Mesothelial cell of epicardium (in vitro differentiated cells): Measurements from ENCODE around the gene PARM1. TPM values are rescaled to one million over a fixed set of nuclear protein-coding genes. Genes with fewer than 3 reads are reported as not detected.

Source experiments
- DNase-seq, 2 experiments: peaks; one replicate each; pipeline ENCODE4 v3.0.0; 2021; ENCODE audit warnings: low spot score in 2 of 2; ENCODE audit not compliant: unreplicated experiment in 2 of 2
- H3K27ac Mint-ChIP-seq: 2 replicates; pipeline ENCODE4 v1.8.0; 2021; ENCODE audit warnings: mixed read lengths
- H3K27me3 Mint-ChIP-seq: 2 replicates; pipeline ENCODE4 v1.8.0; 2021; ENCODE audit warnings: low read depth, mixed read lengths
- H3K36me3 Mint-ChIP-seq: 2 replicates; pipeline ENCODE4 v1.8.0; 2021; ENCODE audit warnings: mixed read lengths
- H3K4me1 Mint-ChIP-seq: 2 replicates; pipeline ENCODE4 v1.8.0; 2021; ENCODE audit warnings: mixed read lengths
- H3K4me3 Mint-ChIP-seq: 2 replicates; pipeline ENCODE4 v1.8.0; 2021; ENCODE audit warnings: mild to moderate bottlenecking, moderate library complexity, mixed read lengths
- H3K9me3 Mint-ChIP-seq: 2 replicates; pipeline ENCODE4 v1.8.0; 2021; ENCODE audit warnings: mixed read lengths
- CTCF ChIP-seq: fragments of 200-600 bp; sonication (generic); IDR thresholded peaks from one replicate; pipeline ENCODE4 v1.5.0; 2021; ENCODE audit warnings: antibody characterized with exemption; ENCODE audit not compliant: unreplicated experiment
- total RNA-seq: library from RNA; stranded (reverse); gene quantifications from 3 replicates; pipeline ENCODE4 v1.2.1, GENCODE V29; 2021

The PARM1 gene
- total RNA-seq, 1 donor from 2014 or later, result 12.6 TPM

GRCh38 chr4:75018811-75019479 is 86.0 kb downstream of the PARM1 start:
- H3K27ac Mint-ChIP-seq, result no peak overlapping the region
- peaks cover 4% of the 10 kb centered on the region for H3K9me3 Mint-ChIP-seq
- no peaks in the 10 kb centered on the region for H3K4me1 Mint-ChIP-seq
- no peak overlapping the region for H3K4me3 Mint-ChIP-seq
- H3K36me3 Mint-ChIP-seq, result no peaks in the 10 kb centered on the region
- TF ChIP-seq CTCF, result no peak
- H3K27me3 Mint-ChIP-seq, result no peaks in the 10 kb centered on the region
- DNase-seq, result no peak

- peaks cover 7% of the 10 kb centered on the region for H3K9me3 Mint-ChIP-seq
- no peak for TF ChIP-seq CTCF
- H3K4me1 Mint-ChIP-seq, result no peaks in the 10 kb centered on the region
- H3K36me3 Mint-ChIP-seq, result peaks cover 2% of the 10 kb centered on the region
- H3K27ac Mint-ChIP-seq, result no peak overlapping the region
- DNase-seq, result no peak
- H3K4me3 Mint-ChIP-seq, result no peak overlapping the region
- H3K27me3 Mint-ChIP-seq, result peaks cover 2% of the 10 kb centered on the region
Observed at GRCh38 chr4:75025431-75025830, 92.5 kb downstream of the PARM1 start.

GRCh38 chr4:75028196-75028854 is 95.4 kb downstream of the PARM1 start:
- Mint-ChIP-seq H3K4me3 (no peak overlapping the region), H3K9me3 (peaks cover 3% of the 10 kb centered on the region), H3K4me1 (no peaks in the 10 kb centered on the region), H3K27me3 (peaks cover 2% of the 10 kb centered on the region), H3K27ac (no peak overlapping the region), H3K36me3 (peaks cover 2% of the 10 kb centered on the region)
- no peak for DNase-seq
- TF ChIP-seq CTCF, result no peak

- no peak overlapping the region for H3K4me3 Mint-ChIP-seq
- DNase-seq, result no peak
Observed at GRCh38 chr4:75030028-75030427, 97.1 kb downstream of the PARM1 start.

GRCh38 chr4:75030649-75031235 is 97.8 kb downstream of the PARM1 start:
- Mint-ChIP-seq H3K27me3 (peaks cover 7% of the 10 kb centered on the region), H3K4me1 (no peaks in the 10 kb centered on the region), H3K4me3 (no peak overlapping the region)

More at GRCh38 chr4:75030028-75030427, 97.1 kb downstream of the PARM1 start:
- Mint-ChIP-seq H3K27ac (no peak overlapping the region), H3K9me3 (peaks cover 3% of the 10 kb centered on the region), H3K4me1 (no peaks in the 10 kb centered on the region), H3K36me3 (peaks cover 2% of the 10 kb centered on the region), H3K27me3 (peaks cover 7% of the 10 kb centered on the region)
- TF ChIP-seq CTCF, result no peak

More at GRCh38 chr4:75030649-75031235, 97.8 kb downstream of the PARM1 start:
- DNase-seq, result no peak
- Mint-ChIP-seq H3K9me3 (peaks cover 3% of the 10 kb centered on the region), H3K27ac (no peak overlapping the region), H3K36me3 (peaks cover 2% of the 10 kb centered on the region)
- TF ChIP-seq CTCF, result no peak
